ENCODE data around the gene SLCO4A1.

GRCh38 chr20:62714006-62714405 lies 71.7 kb downstream of the SLCO4A1 start:
- TF ChIP-seq, protein P1, sequence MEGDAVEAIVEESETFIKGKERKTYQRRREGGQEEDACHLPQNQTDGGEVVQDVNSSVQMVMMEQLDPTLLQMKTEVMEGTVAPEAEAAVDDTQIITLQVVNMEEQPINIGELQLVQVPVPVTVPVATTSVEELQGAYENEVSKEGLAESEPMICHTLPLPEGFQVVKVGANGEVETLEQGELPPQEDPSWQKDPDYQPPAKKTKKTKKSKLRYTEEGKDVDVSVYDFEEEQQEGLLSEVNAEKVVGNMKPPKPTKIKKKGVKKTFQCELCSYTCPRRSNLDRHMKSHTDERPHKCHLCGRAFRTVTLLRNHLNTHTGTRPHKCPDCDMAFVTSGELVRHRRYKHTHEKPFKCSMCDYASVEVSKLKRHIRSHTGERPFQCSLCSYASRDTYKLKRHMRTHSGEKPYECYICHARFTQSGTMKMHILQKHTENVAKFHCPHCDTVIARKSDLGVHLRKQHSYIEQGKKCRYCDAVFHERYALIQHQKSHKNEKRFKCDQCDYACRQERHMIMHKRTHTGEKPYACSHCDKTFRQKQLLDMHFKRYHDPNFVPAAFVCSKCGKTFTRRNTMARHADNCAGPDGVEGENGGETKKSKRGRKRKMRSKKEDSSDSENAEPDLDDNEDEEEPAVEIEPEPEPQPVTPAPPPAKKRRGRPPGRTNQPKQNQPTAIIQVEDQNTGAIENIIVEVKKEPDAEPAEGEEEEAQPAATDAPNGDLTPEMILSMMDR (conservative IDR thresholded peaks at IDR 0.05; ENCODE audit: low read depth, low read length), result no peak
- TF ChIP-seq EZH2 (IDR thresholded peaks at IDR 0.05; ENCODE audit: low read length, unreplicated experiment) (no peak), EZH2phosphoT487 (IDR thresholded peaks at IDR 0.05; ENCODE audit: borderline replicate concordance, low read length) (no peak)
